DND-41 (cell line): ENCODE data around the gene POR.

ENCODE experiments used
- EZH2 ChIP-seq: IDR thresholded peaks from 3 replicates; pipeline ENCODE4 v1.6.1; 2012; ENCODE audit warnings: borderline replicate concordance, low read depth, mild to moderate bottlenecking, moderate library complexity, low read length, inconsistent platforms; ENCODE audit not compliant: severe bottlenecking
- TF ChIP-seq, protein P1 (sequence below): IDR thresholded peaks from 2 replicates; pipeline ENCODE4 v1.5.1; 2012; ENCODE audit warnings: borderline replicate concordance, low read length, moderate library complexity, mild to moderate bottlenecking; ENCODE audit not compliant: poor library complexity, severe bottlenecking; ENCODE audit errors: extremely low read depth

DNA sequence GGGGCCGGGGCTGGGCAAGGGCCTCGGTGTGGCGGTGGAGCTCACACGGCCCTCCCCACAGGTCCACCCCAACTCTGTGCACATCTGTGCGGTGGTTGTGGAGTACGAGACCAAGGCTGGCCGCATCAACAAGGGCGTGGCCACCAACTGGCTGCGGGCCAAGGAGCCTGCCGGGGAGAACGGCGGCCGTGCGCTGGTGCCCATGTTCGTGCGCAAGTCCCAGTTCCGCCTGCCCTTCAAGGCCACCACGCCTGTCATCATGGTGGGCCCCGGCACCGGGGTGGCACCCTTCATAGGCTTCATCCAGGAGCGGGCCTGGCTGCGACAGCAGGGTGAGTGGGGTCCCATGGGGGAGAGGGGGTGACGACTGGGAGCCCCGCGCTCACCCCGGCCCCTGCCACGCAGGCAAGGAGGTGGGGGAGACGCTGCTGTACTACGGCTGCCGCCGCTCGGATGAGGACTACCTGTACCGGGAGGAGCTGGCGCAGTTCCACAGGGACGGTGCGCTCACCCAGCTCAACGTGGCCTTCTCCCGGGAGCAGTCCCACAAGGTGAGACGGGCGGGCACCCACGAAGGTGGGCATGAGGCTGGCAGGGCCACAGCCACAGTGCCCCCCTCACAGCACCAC, 70.7 kb downstream of the POR start:
- TF ChIP-seq, protein P1, sequence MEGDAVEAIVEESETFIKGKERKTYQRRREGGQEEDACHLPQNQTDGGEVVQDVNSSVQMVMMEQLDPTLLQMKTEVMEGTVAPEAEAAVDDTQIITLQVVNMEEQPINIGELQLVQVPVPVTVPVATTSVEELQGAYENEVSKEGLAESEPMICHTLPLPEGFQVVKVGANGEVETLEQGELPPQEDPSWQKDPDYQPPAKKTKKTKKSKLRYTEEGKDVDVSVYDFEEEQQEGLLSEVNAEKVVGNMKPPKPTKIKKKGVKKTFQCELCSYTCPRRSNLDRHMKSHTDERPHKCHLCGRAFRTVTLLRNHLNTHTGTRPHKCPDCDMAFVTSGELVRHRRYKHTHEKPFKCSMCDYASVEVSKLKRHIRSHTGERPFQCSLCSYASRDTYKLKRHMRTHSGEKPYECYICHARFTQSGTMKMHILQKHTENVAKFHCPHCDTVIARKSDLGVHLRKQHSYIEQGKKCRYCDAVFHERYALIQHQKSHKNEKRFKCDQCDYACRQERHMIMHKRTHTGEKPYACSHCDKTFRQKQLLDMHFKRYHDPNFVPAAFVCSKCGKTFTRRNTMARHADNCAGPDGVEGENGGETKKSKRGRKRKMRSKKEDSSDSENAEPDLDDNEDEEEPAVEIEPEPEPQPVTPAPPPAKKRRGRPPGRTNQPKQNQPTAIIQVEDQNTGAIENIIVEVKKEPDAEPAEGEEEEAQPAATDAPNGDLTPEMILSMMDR = no peak
- TF ChIP-seq EZH2 = no peak
